HepG2 (cell line): ENCODE measurements around the gene TBC1D22A. TPM values are rescaled to one million over a fixed set of nuclear protein-coding genes. Genes with fewer than 3 reads are reported as not detected.

ENCODE experiments used
- ATAC-seq: fragments of 200-7000 bp; cut with Tn5 transposase; 3 replicates; pipeline ENCODE4 v1.9.1; 2020; ENCODE audit warnings: mild to moderate bottlenecking, moderate library complexity
- BruUV-seq: library from RNA; stranded (reverse); fragments of 400-500 nt; replicated peaks from 2 replicates; lab custom pipeline; 2021; lab: Mats Ljungman, UMichigan
- CTCF ChIA-PET: fragments of 300-600 bp; formaldehyde crosslinking; extraction: SDS; loops from one replicate; lab custom pipeline; 2021; ENCODE audit warnings: low total read pairs, inconsistent platforms, low intra/inter-chr PET ratio; lab: Yijun Ruan, JAX
- POLR2A ChIA-PET: fragments of 350-600 bp; sonication (Branson Sonifier 250); formaldehyde crosslinking; loops from one replicate; lab custom pipeline; 2020; ENCODE audit warnings: antibody characterized with exemption, inconsistent platforms; lab: Yijun Ruan, JAX
- DNase-seq: peaks from one replicate; pipeline ENCODE4 v3.0.0-alpha.2; 2015; ENCODE audit warnings: low spot score
- FAIRE-seq: peaks from 3 replicates; lab custom pipeline; 2011; peaks lifted over from hg19 to GRCh38; lab: Jason Lieb, UNC
- H2AFZ ChIP-seq: one replicate; pipeline ENCODE4 v1.6.1; 2011; ENCODE audit warnings: low read length, inconsistent platforms
- H3K27ac ChIP-seq: fragments of 300-600 bp; 3 replicates; pipeline ENCODE4 v1.8.0; 2011; ENCODE audit warnings: mixed run types, mild to moderate bottlenecking, mixed read lengths, low read length, inconsistent platforms; ENCODE audit not compliant: insufficient read depth; ENCODE audit errors: extremely low read length
- H3K27me3 ChIP-seq, 2 experiments: fragments of 200-600 bp in 1 of 2; 2 replicates in 1 of 2; 3 replicates in 1 of 2; pipeline versions ENCODE4 v1.6.0 to v1.8.0; 2011; ENCODE audit warnings: low read length in 2 of 2, mild to moderate bottlenecking in 2 of 2, moderate library complexity in 2 of 2, inconsistent platforms in 1 of 2; ENCODE audit not compliant: insufficient read depth in 2 of 2, control insufficient read depth in 1 of 2
- H3K36me3 ChIP-seq, 2 experiments: fragments of 200-600 bp in 1 of 2; replicated peaks in 1 of 2; 2 replicates in 1 of 2; 3 replicates in 1 of 2; pipeline versions ENCODE4 v1.5.1 to v1.8.0; 2011; ENCODE audit warnings: low read length in 2 of 2, inconsistent platforms in 1 of 2; ENCODE audit not compliant: insufficient read depth in 2 of 2, control insufficient read depth in 1 of 2
- H3K4me1 ChIP-seq: 2 replicates; pipeline ENCODE4 v1.5.1; 2012; ENCODE audit warnings: low read length, inconsistent platforms; ENCODE audit not compliant: insufficient read depth
- H3K4me2 ChIP-seq: 2 replicates; pipeline ENCODE4 v1.6.0; 2011; ENCODE audit warnings: low read depth, low read length, inconsistent platforms
- H3K4me3 ChIP-seq, 3 experiments: fragments of 200-600 bp in 1 of 3; sonication (generic), shearing (Covaris generic) in 1 of 3; replicated peaks in 1 of 3; 2 replicates each; pipeline ENCODE4 v1.5.1; 2011 to 2016; ENCODE audit warnings: low read length in 3 of 3, inconsistent platforms in 2 of 3, low read depth in 2 of 3, mild to moderate bottlenecking in 2 of 3, control low read depth in 1 of 3, mixed read lengths in 1 of 3; ENCODE audit not compliant: insufficient read depth in 1 of 3
- H3K79me2 ChIP-seq: one replicate; pipeline ENCODE4 v1.6.1; 2011; ENCODE audit warnings: low read length, inconsistent platforms; ENCODE audit not compliant: insufficient read depth
- H3K9ac ChIP-seq: 2 replicates; pipeline ENCODE4 v1.6.0; 2011; ENCODE audit warnings: mild to moderate bottlenecking, low read depth, low read length, inconsistent platforms; ENCODE audit not compliant: insufficient read depth
- H3K9me3 ChIP-seq: 2 replicates; pipeline ENCODE4 v1.5.1; 2012; ENCODE audit warnings: mild to moderate bottlenecking, low read length
- H4K20me1 ChIP-seq: 2 replicates; pipeline ENCODE4 v1.6.0; 2011; ENCODE audit warnings: inconsistent platforms, mild to moderate bottlenecking, low read length, moderate library complexity; ENCODE audit not compliant: insufficient read depth
- ATF7 ChIP-seq, 2 experiments: fragments of 450-650 bp in 1 of 2; sonication (generic) in 1 of 2; formaldehyde crosslinking in 1 of 2; IDR thresholded peaks; 2 replicates each; pipeline versions ENCODE4 v1.4.0 to v1.6.1; 2016 to 2020; ENCODE audit warnings: antibody characterized with exemption in 1 of 2, mild to moderate bottlenecking in 1 of 2, missing genetic modification reagents in 1 of 2
- CBX1 ChIP-seq: IDR thresholded peaks from one replicate; pipeline ENCODE4 v1.6.1; 2016; ENCODE audit warnings: antibody characterized with exemption, low read depth
- HOXA5 ChIP-seq: sonication (generic); formaldehyde crosslinking; IDR thresholded peaks from 2 replicates; pipeline ENCODE4 v1.4.0; 2020; ENCODE audit warnings: missing genetic modification reagents
- MTA1 ChIP-seq: sonication (generic); formaldehyde crosslinking; IDR thresholded peaks from 2 replicates; pipeline ENCODE4 v1.4.0; 2020; ENCODE audit warnings: missing genetic modification reagents, mild to moderate bottlenecking, borderline replicate concordance
- SMARCC2 ChIP-seq: fragments of 450-650 bp; IDR thresholded peaks from 2 replicates; pipeline ENCODE4 v1.6.1; 2017; ENCODE audit warnings: antibody characterized with exemption, mild to moderate bottlenecking
- YEATS4 ChIP-seq: sonication (generic); formaldehyde crosslinking; IDR thresholded peaks from 2 replicates; pipeline ENCODE4 v1.4.0; 2020; ENCODE audit warnings: missing genetic modification reagents, borderline replicate concordance
- ZBTB44 ChIP-seq: sonication (generic); formaldehyde crosslinking; IDR thresholded peaks from 2 replicates; pipeline ENCODE4 v1.4.0; 2020; ENCODE audit warnings: missing genetic modification reagents
- ZNF670 ChIP-seq: sonication (generic); formaldehyde crosslinking; IDR thresholded peaks from 2 replicates; pipeline ENCODE4 v1.8.0; 2022; ENCODE audit warnings: mild to moderate bottlenecking, missing genetic modification reagents, borderline replicate concordance
- ZNF724P ChIP-seq: sonication (generic); formaldehyde crosslinking; IDR thresholded peaks from 2 replicates; pipeline ENCODE4 v1.8.0; 2022; ENCODE audit warnings: missing genetic modification reagents, borderline replicate concordance
- ZZZ3 ChIP-seq: sonication (generic); formaldehyde crosslinking; IDR thresholded peaks from 2 replicates; pipeline ENCODE4 v1.4.0; 2020; ENCODE audit warnings: missing genetic modification reagents, mild to moderate bottlenecking, borderline replicate concordance
- WGBS: methylation state at CpG from one replicate; pipeline ENCODE4 v1.1.6; 2017; ENCODE audit warnings: low lambda C conversion rate; 5-methylcytosine and 5-hydroxymethylcytosine counted together
- in situ Hi-C: cut with HindIII; loops from 2 replicates; pipeline ENCODE4 v1.10.0; 2017; ENCODE audit warnings: low pct_unique_long_range_greater_than_20kb; ENCODE audit not compliant: extremely low pct_ligation_motif_present
- intact Hi-C: fragments of 100-400 bp; cut with micrococcal nuclease; formaldehyde crosslinking; loops from one replicate; pipeline ENCODE4 v1.10.0; 2022; ENCODE audit not compliant: unreplicated experiment
- polyA plus RNA-seq, 8 experiments: library from polyadenylated mRNA; depleted of rRNA in 3 of 8; stranded (reverse) in 7 of 8; unstranded in 1 of 8; fragments of >200 nt; fragmentation: Illumina TruSeq in 4 of 8; extraction: Trizol in 4 of 8; gene quantifications; 2 replicates each; pipeline versions ENCODE4 v1.2.1 to v1.2.3, GENCODE V29; 2011 to 2016; ENCODE audit warnings: low read depth in 4 of 8, missing spikeins in 1 of 8, mixed read lengths in 1 of 8; ENCODE audit not compliant: insufficient read depth in 1 of 8
- total RNA-seq, 5 experiments: library from RNA; depleted of rRNA; stranded (reverse); fragments of >200 nt; fragmentation: Illumina TruSeq; extraction: Trizol; gene quantifications; 2 replicates each; pipeline ENCODE4 v1.2.3, GENCODE V29; 2016; ENCODE audit warnings: low read depth in 1 of 5

TBC1D22A gene
- total and polyA plus RNA-seq, 2 of the 13 experiments (the other 11 are each of a cell fraction or from before 2014, with no cell fraction given) = 17.3 to 18.0 TPM

DNA sequence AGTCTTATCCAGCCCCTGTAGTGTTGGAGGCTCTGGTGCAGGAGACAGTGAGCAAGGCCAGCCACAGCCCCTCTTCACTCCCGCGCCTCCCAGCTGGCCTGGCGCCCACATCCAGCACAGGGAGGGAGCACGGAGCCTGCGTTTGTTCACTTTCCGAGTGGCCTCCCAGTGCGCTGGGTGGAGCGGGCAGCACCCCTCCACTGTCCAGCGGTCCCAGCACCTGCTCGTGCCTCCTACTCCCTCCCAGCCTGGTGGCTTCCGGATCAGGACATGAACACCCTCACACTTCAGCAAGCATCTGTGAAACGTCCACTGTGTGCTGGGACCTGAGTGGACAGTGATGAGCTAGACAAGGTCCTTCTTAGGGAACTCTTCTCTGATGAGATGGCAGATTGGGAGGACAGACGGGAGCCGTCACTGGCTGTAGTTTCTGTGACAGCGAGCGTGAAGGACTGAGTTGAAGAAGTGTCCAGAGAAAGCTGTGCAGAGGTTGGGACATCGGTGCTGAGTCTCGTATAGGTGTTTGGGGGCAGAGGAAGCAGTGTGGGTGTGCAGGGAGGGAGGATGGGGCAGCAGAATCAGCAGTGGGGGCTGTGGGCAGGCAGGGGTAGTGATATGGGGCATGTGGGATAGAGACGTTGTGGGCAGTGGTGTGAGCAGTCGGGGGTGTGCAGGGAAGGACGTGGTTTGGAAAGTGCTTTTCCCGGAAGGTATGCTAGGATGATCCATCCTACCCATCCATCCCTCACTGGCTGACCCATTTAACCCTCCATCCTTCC, 256.8 kb downstream of the TBC1D22A start:
- FAIRE-seq (no peak), ATAC-seq (no peak), DNase-seq (no peak)
- Histone ChIP-seq H3K36me3 (peaks cover 2 to 5% of the 10 kb centered on the region in 2 experiments; a peak in 3 of 5 replicates), H3K27ac (no peak overlapping the region), H3K4me1 (no peaks in the 10 kb centered on the region), H4K20me1 (no peaks in the 10 kb centered on the region), H3K4me3 (no peak overlapping the region)
- no TSS peak for BruUV-seq
- ChIA-PET POLR2A (no interaction called here), CTCF (no interaction called here)
- 94% methylated on average over 22 of the region's 22 CpGs for WGBS
- no peak for TF ChIP-seq ZBTB44
- no peak for TF ChIP-seq SMARCC2
- no peak for TF ChIP-seq ATF7 (IDR thresholded peaks at IDR 0.05)
- no peak for TF ChIP-seq ATF7 (CRISPR knock-in tag; IDR thresholded peaks at IDR 0.05)
- no peak for TF ChIP-seq ZZZ3 (CRISPR knock-in tag)
- no peak for TF ChIP-seq ZNF724P (CRISPR knock-in tag)
- TF ChIP-seq, all 625 proteins: peak for 0
- intact Hi-C loops (no loop called here), in situ Hi-C loops (no loop called here)
- Histone ChIP-seq H3K27me3 (no peaks in the 10 kb centered on the region), H3K4me2 (no peak overlapping the region), H3K9me3 (0 out of 2 replicates have a peak, but pooled peaks cover 4% of the 10 kb centered on the region), H3K9ac (no peak overlapping the region), H3K79me2 (no peaks in the 10 kb centered on the region), H2AFZ (no peak overlapping the region)

DNA sequence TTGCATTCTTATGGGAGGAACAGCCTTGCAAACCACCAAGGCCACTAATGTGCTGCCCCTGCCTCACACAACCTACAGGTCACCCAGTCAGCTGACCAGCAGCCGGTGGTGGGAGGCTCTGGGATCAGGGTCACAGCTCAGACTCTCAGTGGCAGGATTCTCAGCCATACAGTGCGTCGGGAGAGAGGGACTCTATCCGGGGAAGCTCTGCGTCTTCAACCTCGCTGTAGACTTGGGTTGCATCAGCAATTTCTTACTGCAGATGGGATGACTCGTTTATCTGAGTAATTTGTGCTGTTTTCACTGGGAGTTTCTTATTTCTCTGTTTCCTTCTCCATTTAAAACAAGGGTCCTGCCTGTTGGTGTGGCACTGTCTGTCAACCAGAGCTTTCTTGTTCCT, 257.7 kb downstream of the TBC1D22A start:
- intact Hi-C loops (no loop called here), in situ Hi-C loops (no loop called here)
- Histone ChIP-seq H3K9ac (no peak overlapping the region), H4K20me1 (no peaks in the 10 kb centered on the region), H3K36me3 (peaks cover 2 to 5% of the 10 kb centered on the region in 2 experiments; a peak in 2 of 5 replicates), H3K9me3 (0 out of 2 replicates have a peak, but pooled peaks cover 4% of the 10 kb centered on the region), H3K4me3 (no peak overlapping the region), H3K79me2 (no peaks in the 10 kb centered on the region), H2AFZ (no peak overlapping the region), H3K27me3 (no peaks in the 10 kb centered on the region), H3K27ac (no peak overlapping the region), H3K4me1 (no peaks in the 10 kb centered on the region), H3K4me2 (no peak overlapping the region)
- TF ChIP-seq MTA1 (CRISPR knock-in tag) (no peak), YEATS4 (CRISPR knock-in tag) (no peak), CBX1 (no peak), ZNF670 (CRISPR knock-in tag) (no peak), HOXA5 (CRISPR knock-in tag) (no peak)
- FAIRE-seq = no peak
- WGBS = 98% methylated on average over 6 of the region's 7 CpGs
- POLR2A ChIA-PET = no interaction called here
- DNase-seq = no peak
- no TSS peak for BruUV-seq
- no peak for ATAC-seq
- CTCF ChIA-PET = no interaction called here
